ENCODE results near the gene DCAF7.

- TF ChIP-seq CTCF (IDR thresholded peaks at IDR 0.05; ENCODE audit: low read depth, low read length, poor library complexity, severe bottlenecking) (no peak), EZH2phosphoT487 (IDR thresholded peaks at IDR 0.05; ENCODE audit: borderline replicate concordance, low read length) (no peak)
These were observed 5.4 kb downstream of the DCAF7 start for GRCh38 chr17:63555500-63556156.
